ENCODE data around the gene NBPF9.
"Not testable (repeated sequence)": the region's sequence is repeated elsewhere in the genome, so short reads cannot be mapped to it uniquely, and the experiment has no call there.

DNA sequence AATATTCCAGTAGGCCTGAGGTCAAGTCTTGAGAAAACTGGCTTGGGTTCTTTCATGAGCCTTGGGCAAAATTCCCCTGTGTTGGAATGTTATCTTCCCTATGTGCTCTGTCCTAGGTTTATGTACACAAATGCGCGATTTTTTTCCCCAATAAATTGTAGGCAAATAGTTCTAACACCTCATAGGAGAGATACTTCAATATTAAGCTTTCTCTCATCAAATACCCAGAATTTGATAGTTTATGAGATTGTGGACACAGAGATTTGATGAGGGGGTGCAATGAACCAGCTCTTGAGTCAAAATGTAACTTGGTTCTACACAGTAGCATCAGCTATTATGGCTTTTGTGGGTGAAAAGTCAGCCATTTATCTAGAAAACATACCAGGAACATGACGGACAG lies 38.7 kb downstream of the NBPF9 start:
- not testable (repeated sequence) for TF ChIP-seq CTCF (IDR thresholded peaks at IDR 0.05); EZH2 (IDR thresholded peaks at IDR 0.05; ENCODE audit: borderline replicate concordance, insufficient read depth, low read depth, low read length, poor library complexity, severe bottlenecking)

Data from B cell (primary cell).